SK-N-SH (cell line): ENCODE measurements around the gene MFSD6L. TPM values are rescaled to one million over a fixed set of nuclear protein-coding genes. Genes with fewer than 3 reads are reported as not detected.

ENCODE experiments used
- CTCF ChIA-PET: fragments of 300-600, 350-600 bp; formaldehyde crosslinking; extraction: SDS; loops from one replicate; lab custom pipeline; 2021; lab: Yijun Ruan, JAX
- POLR2A ChIA-PET: fragments of 350-600 bp; sonication (Branson Sonifier 250); formaldehyde crosslinking; extraction: SDS; loops from one replicate; lab custom pipeline; 2020; ENCODE audit warnings: antibody characterized with exemption, inconsistent platforms; lab: Yijun Ruan, JAX
- DNase-seq: peaks from one replicate; pipeline ENCODE4 v3.0.0; 2012
- H2AFZ ChIP-seq: fragments of 200-600 bp; sonication (generic); 2 replicates; pipeline ENCODE4 v1.8.1; 2016; ENCODE audit warnings: antibody characterized with exemption, mild to moderate bottlenecking, low read depth
- H3F3A ChIP-seq: fragments of 200-600 bp; sonication (generic); replicated peaks from 2 replicates; pipeline ENCODE3; 2016; ENCODE audit warnings: antibody characterized with exemption, mild to moderate bottlenecking; ENCODE audit not compliant: insufficient read depth
- H3K27ac ChIP-seq, 2 experiments: fragments of 200-500 bp in 1 of 2; fragments of 200-600 bp in 1 of 2; sonication (Bioruptor generic) in 1 of 2; sonication (generic), shearing (Covaris generic) in 1 of 2; 2 replicates each; pipeline versions ENCODE4 v1.5.1 to v1.6.1; 2014 to 2016; ENCODE audit warnings: low read depth in 2 of 2, inconsistent platforms in 1 of 2, low read length in 1 of 2, mild to moderate bottlenecking in 1 of 2, mixed read lengths in 1 of 2
- H3K27me3 ChIP-seq: fragments of 200-600 bp; sonication (generic), shearing (Covaris generic); 2 replicates; pipeline ENCODE4 v1.6.1; 2016; ENCODE audit warnings: mixed run types; ENCODE audit not compliant: insufficient read depth
- H3K36me3 ChIP-seq, 2 experiments: fragments of 200-500 bp in 1 of 2; fragments of 200-600 bp in 1 of 2; sonication (Bioruptor generic) in 1 of 2; sonication (generic) in 1 of 2; replicated peaks in 1 of 2; 2 replicates each; pipeline versions ENCODE3 to v1.5.1; 2014 to 2016; ENCODE audit warnings: low read length in 1 of 2, mild to moderate bottlenecking in 1 of 2; ENCODE audit not compliant: insufficient read depth in 2 of 2, control insufficient read depth in 1 of 2
- H3K4me1 ChIP-seq, 2 experiments: fragments of 200-500 bp in 1 of 2; fragments of 200-600 bp in 1 of 2; sonication (Bioruptor generic) in 1 of 2; sonication (generic), shearing (Covaris generic) in 1 of 2; 2 replicates each; pipeline versions ENCODE4 v1.5.1 to v1.6.1; 2014 to 2016; ENCODE audit warnings: low read depth in 1 of 2, low read length in 1 of 2, mixed run types in 1 of 2; ENCODE audit not compliant: insufficient read depth in 2 of 2, control insufficient read depth in 1 of 2
- H3K4me2 ChIP-seq: fragments of 200-600 bp; sonication (generic), shearing (Covaris generic); 2 replicates; pipeline ENCODE4 v1.6.1; 2017; ENCODE audit warnings: mixed run types
- H3K4me3 ChIP-seq, 2 experiments: fragments of 200-500 bp in 1 of 2; fragments of 200-600 bp in 1 of 2; sonication (Bioruptor generic) in 1 of 2; sonication (generic), shearing (Covaris generic) in 1 of 2; 2 replicates each; pipeline versions ENCODE4 v1.5.1 to v1.8.1; 2014 to 2016; ENCODE audit warnings: low read depth in 2 of 2, inconsistent platforms in 1 of 2, low read length in 1 of 2, mild to moderate bottlenecking in 1 of 2, mixed read lengths in 1 of 2, moderate library complexity in 1 of 2
- H3K79me2 ChIP-seq: fragments of 200-600 bp; sonication (generic); 2 replicates; pipeline ENCODE4 v1.8.1; 2017; ENCODE audit warnings: mild to moderate bottlenecking; ENCODE audit not compliant: insufficient read depth
- H3K9ac ChIP-seq: fragments of 200-600 bp; sonication (generic); 2 replicates; pipeline ENCODE4 v1.6.1; 2017; ENCODE audit warnings: mixed run types
- H3K9me2 ChIP-seq: fragments of 200-600 bp; sonication (generic); 2 replicates; pipeline ENCODE4 v1.6.1; 2017; ENCODE audit warnings: mixed run types
- H3K9me3 ChIP-seq: fragments of 200-600 bp; sonication (generic); 2 replicates; pipeline ENCODE4 v1.6.1; 2017; ENCODE audit warnings: mixed run types, mild to moderate bottlenecking, moderate library complexity
- H4K20me1 ChIP-seq: fragments of 200-600 bp; sonication (generic); 2 replicates; pipeline ENCODE4 v1.6.1; 2017; ENCODE audit warnings: mild to moderate bottlenecking, mixed run types; ENCODE audit not compliant: insufficient read depth
- CHD2 ChIP-seq: fragments of 150-350 bp; IDR thresholded peaks from 2 replicates; pipeline ENCODE4 v1.6.1; 2018; ENCODE audit warnings: low read length; ENCODE audit not compliant: partially characterized antibody
- ELF1 ChIP-seq: IDR thresholded peaks from 2 replicates; pipeline ENCODE4 v1.4.0; 2012
- FOSL2 ChIP-seq: IDR thresholded peaks from 2 replicates; pipeline ENCODE4 v1.4.0; 2012; ENCODE audit warnings: low read depth, mild to moderate bottlenecking, moderate library complexity, borderline replicate concordance
- FOXM1 ChIP-seq: IDR thresholded peaks from 2 replicates; pipeline ENCODE4 v1.4.0; 2012; ENCODE audit warnings: low read depth, mild to moderate bottlenecking
- GABPA ChIP-seq: IDR thresholded peaks from 2 replicates; pipeline ENCODE4 v1.4.0; 2012; ENCODE audit warnings: low read depth, mild to moderate bottlenecking
- MEF2A ChIP-seq: IDR thresholded peaks from 2 replicates; pipeline ENCODE4 v1.4.0; 2012; ENCODE audit warnings: low read depth, borderline replicate concordance
- MXI1 ChIP-seq: IDR thresholded peaks from 2 replicates; pipeline ENCODE4 v1.6.1; 2012; ENCODE audit warnings: mild to moderate bottlenecking, low read depth, low read length, improper control_type of control experiment
- RAD21 ChIP-seq: IDR thresholded peaks from 2 replicates; pipeline ENCODE4 v1.6.1; 2012; ENCODE audit warnings: mild to moderate bottlenecking, low read length
- RXRA ChIP-seq: IDR thresholded peaks from 2 replicates; pipeline ENCODE4 v1.4.0; 2012; ENCODE audit warnings: low read depth, mild to moderate bottlenecking, borderline replicate concordance
- TAF1 ChIP-seq: IDR thresholded peaks from 2 replicates; pipeline ENCODE4 v1.6.1; 2012; ENCODE audit warnings: low read depth, mild to moderate bottlenecking, low read length, moderate library complexity, borderline replicate concordance
- WGBS: methylation state at CpG from one replicate; pipeline ENCODE4 v1.1.6; 2017; ENCODE audit warnings: low lambda C conversion rate; 5-methylcytosine and 5-hydroxymethylcytosine counted together
- polyA plus RNA-seq, 3 experiments: library from polyadenylated mRNA; depleted of rRNA; stranded (reverse); fragments of >200 nt; gene quantifications; 2 replicates each; pipeline ENCODE4 v1.2.3, GENCODE V29; 2012
- TF ChIP-seq, protein P1 (sequence below): fragments of 150-350 bp; IDR thresholded peaks from 2 replicates; pipeline ENCODE4 v1.6.1; 2017; ENCODE audit warnings: antibody characterized with exemption, low read length, low read depth, borderline replicate concordance
- TF ChIP-seq, protein P2 (sequence below): IDR thresholded peaks from 2 replicates; pipeline ENCODE4 v1.6.1; 2012; ENCODE audit warnings: mild to moderate bottlenecking, low read depth, low read length, moderate library complexity
- TF ChIP-seq, protein P3 (sequence below): IDR thresholded peaks from 2 replicates; pipeline ENCODE4 v1.4.0; 2012; ENCODE audit warnings: low read depth

The MFSD6L gene
- polyA plus RNA-seq, 1 of the 3 experiments (the other 2 are of a cell fraction) = not detected

DNA sequence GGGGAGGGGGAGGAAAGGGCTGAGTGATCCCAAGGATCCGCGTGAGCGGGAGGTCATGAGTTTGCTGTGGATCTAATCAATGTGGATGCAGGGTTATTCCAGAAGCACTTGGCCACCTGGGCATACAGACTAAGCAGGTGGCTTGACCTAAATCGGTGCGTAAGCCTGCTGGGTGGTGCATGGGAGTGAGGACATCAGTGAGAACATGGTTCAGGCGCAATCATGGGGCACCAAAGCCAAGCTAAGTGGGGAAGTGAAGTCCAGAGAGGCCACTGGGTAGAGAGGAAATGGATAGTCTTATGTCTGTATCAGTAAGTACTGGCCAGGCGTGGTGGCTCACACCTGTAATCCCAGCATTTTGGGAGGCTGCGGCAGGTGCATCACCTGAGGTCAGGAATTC lies 18.9 kb upstream of the MFSD6L start:
- Histone ChIP-seq H3K9ac (no peak overlapping the region), H3K9me2 (no peaks in the 10 kb centered on the region), H4K20me1 (no peaks in the 10 kb centered on the region), H3K4me3 (no peak overlapping the region), H3K36me3 (no peaks in the 10 kb centered on the region), H3K4me1 (no peaks in the 10 kb centered on the region), H2AFZ (no peak overlapping the region), H3K4me2 (no peak overlapping the region), H3K27me3 (peaks cover 37% of the 10 kb centered on the region; the same call in 1 of the 2 replicates), H3K9me3 (no peaks in the 10 kb centered on the region), H3F3A (no peaks in the 10 kb centered on the region), H3K79me2 (no peaks in the 10 kb centered on the region), H3K27ac (no peak overlapping the region)
- WGBS = 23% methylated on average over 8 of the region's 8 CpGs
- DNase-seq = no peak
- ChIA-PET POLR2A (no interaction called here), CTCF (no interaction called here)
- TF ChIP-seq TAF1 (no peak), RXRA (no peak), RAD21 (no peak)

DNA sequence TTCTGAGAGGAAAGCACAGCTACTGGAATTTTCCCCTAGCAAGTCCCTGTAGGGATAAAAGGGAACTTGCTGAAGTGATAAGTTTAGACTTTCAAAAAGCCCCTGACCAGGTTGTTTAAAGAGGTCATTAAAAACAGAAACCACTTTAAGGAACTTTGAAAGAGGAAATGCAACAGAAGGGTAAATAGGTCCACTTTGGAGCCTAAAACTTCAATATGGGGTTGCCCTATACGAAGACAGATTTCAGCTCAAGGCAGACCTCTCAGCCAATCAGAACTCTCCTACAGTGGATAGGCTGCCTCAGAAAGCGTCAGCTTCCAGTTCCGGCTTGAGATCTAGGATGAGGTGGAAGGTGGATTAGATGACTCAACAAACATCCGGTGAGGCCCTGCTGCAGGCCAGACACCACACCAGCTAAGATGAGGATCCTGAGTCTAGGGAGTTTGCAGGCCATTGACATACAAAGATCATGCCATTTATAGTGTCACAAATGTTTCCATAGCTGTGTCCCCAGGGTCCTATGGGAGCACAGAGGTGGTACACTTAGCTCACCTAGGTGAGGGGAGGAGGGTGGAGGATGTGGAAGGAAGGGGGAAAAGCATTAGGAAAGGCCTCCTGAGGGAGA lies 7.9 kb upstream of the MFSD6L start:
- Histone ChIP-seq H3K9me3 (no peaks in the 10 kb centered on the region), H2AFZ (no peak overlapping the region), H3K36me3 (no peaks in the 10 kb centered on the region), H3K27ac (no peak overlapping the region), H3K4me1 (no peaks in the 10 kb centered on the region), H3K27me3 (peaks cover 25% of the 10 kb centered on the region), H3K4me2 (no peak overlapping the region), H3K9ac (no peak overlapping the region), H3K79me2 (no peaks in the 10 kb centered on the region), H4K20me1 (no peaks in the 10 kb centered on the region), H3K4me3 (no peak overlapping the region), H3K9me2 (no peaks in the 10 kb centered on the region), H3F3A (no peaks in the 10 kb centered on the region)
- TF ChIP-seq GABPA = peak; percentile 27; the same call in 1 of the 2 replicates
- TF ChIP-seq MXI1 = no peak
- POLR2A ChIA-PET = no interaction called here
- DNase-seq = no peak
- 13% methylated on average over 4 of the region's 4 CpGs for WGBS
- CTCF ChIA-PET = interaction anchor here (1.3 to 1.5 kb wide), 4 partner anchors 21 to 396 kb away, joined by 3 to 6 read pairs (median 5); no protein-coding TSS in a partner anchor

- 16% methylated on average over 2 of the region's 3 CpGs for WGBS
- Histone ChIP-seq H2AFZ (no peak overlapping the region), H3K36me3 (no peaks in the 10 kb centered on the region), H3F3A (no peaks in the 10 kb centered on the region), H4K20me1 (no peaks in the 10 kb centered on the region), H3K9me3 (no peaks in the 10 kb centered on the region), H3K9me2 (no peaks in the 10 kb centered on the region), H3K4me3 (no peak overlapping the region), H3K9ac (no peak overlapping the region), H3K4me1 (no peaks in the 10 kb centered on the region), H3K27me3 (peaks cover 25% of the 10 kb centered on the region), H3K79me2 (no peaks in the 10 kb centered on the region), H3K27ac (no peak overlapping the region), H3K4me2 (no peak overlapping the region)
- DNase-seq = no peak
- POLR2A ChIA-PET = no interaction called here
- CTCF ChIA-PET = interaction anchor here (1.3 to 1.5 kb wide), 3 partner anchors 21 to 88 kb away, joined by 5 to 7 read pairs (median 5); no protein-coding TSS in a partner anchor
- no peak for TF ChIP-seq MEF2A
- no peak for TF ChIP-seq TAF1
- TF ChIP-seq, protein P1, sequence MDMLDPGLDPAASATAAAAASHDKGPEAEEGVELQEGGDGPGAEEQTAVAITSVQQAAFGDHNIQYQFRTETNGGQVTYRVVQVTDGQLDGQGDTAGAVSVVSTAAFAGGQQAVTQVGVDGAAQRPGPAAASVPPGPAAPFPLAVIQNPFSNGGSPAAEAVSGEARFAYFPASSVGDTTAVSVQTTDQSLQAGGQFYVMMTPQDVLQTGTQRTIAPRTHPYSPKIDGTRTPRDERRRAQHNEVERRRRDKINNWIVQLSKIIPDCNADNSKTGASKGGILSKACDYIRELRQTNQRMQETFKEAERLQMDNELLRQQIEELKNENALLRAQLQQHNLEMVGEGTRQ = no peak
- no peak for TF ChIP-seq CHD2
- TF ChIP-seq, protein P2, sequence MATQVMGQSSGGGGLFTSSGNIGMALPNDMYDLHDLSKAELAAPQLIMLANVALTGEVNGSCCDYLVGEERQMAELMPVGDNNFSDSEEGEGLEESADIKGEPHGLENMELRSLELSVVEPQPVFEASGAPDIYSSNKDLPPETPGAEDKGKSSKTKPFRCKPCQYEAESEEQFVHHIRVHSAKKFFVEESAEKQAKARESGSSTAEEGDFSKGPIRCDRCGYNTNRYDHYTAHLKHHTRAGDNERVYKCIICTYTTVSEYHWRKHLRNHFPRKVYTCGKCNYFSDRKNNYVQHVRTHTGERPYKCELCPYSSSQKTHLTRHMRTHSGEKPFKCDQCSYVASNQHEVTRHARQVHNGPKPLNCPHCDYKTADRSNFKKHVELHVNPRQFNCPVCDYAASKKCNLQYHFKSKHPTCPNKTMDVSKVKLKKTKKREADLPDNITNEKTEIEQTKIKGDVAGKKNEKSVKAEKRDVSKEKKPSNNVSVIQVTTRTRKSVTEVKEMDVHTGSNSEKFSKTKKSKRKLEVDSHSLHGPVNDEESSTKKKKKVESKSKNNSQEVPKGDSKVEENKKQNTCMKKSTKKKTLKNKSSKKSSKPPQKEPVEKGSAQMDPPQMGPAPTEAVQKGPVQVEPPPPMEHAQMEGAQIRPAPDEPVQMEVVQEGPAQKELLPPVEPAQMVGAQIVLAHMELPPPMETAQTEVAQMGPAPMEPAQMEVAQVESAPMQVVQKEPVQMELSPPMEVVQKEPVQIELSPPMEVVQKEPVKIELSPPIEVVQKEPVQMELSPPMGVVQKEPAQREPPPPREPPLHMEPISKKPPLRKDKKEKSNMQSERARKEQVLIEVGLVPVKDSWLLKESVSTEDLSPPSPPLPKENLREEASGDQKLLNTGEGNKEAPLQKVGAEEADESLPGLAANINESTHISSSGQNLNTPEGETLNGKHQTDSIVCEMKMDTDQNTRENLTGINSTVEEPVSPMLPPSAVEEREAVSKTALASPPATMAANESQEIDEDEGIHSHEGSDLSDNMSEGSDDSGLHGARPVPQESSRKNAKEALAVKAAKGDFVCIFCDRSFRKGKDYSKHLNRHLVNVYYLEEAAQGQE = no peak
- TF ChIP-seq, protein P3, sequence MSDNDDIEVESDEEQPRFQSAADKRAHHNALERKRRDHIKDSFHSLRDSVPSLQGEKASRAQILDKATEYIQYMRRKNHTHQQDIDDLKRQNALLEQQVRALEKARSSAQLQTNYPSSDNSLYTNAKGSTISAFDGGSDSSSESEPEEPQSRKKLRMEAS = no peak
- TF ChIP-seq FOSL2 = no peak
- TF ChIP-seq ELF1 = no peak
- no peak for TF ChIP-seq FOXM1
Measured at GRCh38 chr17:8806253-8806925, 7.2 kb upstream of the MFSD6L start.
